ENCODE data around the gene PRR12. TPM values are rescaled to one million over a fixed set of nuclear protein-coding genes. Genes with fewer than 3 reads are reported as not detected.

Gene PRR12
- total RNA-seq, 1 experiment from 2014 or later: 22.9 TPM

DNA sequence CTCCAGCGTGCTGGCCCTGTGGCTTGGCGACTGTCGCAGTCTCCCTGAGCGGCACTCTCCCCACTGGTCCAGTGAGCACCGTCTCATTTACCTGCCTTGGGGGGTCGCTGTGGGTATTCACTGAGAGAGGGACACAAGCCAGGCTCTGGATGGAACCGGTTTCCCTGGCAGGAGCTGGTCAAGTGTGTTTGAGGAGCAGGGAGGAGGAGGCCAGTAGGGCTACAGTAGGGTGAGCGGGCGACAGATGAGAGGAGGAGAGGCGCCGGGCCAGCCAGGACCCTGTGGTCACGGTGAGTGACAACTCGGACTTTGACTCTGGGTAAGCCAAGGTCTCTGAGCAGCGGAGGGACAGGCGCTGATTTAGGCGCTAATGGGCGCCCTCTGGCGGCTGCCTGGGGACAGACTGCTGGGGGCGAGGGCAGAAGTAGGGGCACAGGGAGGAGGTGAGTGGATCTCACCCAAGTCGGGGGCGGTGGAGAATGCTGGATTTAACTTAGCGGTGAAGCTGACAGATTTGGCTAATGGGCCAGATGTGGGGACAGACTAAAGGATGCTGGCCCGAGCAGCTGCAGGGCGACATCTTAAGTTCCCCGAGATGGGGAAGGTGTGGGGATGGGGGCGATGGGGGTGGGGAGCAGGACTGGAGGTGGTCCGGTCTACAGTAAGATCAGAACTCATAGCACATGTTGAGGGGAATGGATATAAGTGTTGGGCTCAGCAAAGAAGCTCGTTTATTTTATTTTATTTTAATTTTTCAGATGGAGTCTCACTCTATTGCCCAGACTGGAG, 81.3 kb downstream of the PRR12 start:
- ChIA-PET POLR2A (no interaction called here), CTCF (interaction anchor here (1.0 kb wide), 1 partner anchor 9 kb away, joined by 6 read pairs; no protein-coding TSS in a partner anchor)
- 0 out of 2 replicates have a peak overlapping the region, but pooled peaks have one; percentile 23 for H3K27ac ChIP-seq (ENCODE audit: low read length)
- no peak for DNase-seq (ENCODE audit: low read depth, low spot score)
- TF ChIP-seq, protein P1, sequence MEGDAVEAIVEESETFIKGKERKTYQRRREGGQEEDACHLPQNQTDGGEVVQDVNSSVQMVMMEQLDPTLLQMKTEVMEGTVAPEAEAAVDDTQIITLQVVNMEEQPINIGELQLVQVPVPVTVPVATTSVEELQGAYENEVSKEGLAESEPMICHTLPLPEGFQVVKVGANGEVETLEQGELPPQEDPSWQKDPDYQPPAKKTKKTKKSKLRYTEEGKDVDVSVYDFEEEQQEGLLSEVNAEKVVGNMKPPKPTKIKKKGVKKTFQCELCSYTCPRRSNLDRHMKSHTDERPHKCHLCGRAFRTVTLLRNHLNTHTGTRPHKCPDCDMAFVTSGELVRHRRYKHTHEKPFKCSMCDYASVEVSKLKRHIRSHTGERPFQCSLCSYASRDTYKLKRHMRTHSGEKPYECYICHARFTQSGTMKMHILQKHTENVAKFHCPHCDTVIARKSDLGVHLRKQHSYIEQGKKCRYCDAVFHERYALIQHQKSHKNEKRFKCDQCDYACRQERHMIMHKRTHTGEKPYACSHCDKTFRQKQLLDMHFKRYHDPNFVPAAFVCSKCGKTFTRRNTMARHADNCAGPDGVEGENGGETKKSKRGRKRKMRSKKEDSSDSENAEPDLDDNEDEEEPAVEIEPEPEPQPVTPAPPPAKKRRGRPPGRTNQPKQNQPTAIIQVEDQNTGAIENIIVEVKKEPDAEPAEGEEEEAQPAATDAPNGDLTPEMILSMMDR (IDR thresholded peaks at IDR 0.05): peak; percentile 93
- no peak for TF ChIP-seq SIN3A (IDR thresholded peaks at IDR 0.05; ENCODE audit: borderline replicate concordance, insufficient read depth, low read depth, low read length)
- no TSS peak for BruUV-seq (replicated peaks)
- no peaks in the 10 kb centered on the region for H3K9me3 ChIP-seq (ENCODE audit: control insufficient read depth, insufficient read depth, low read depth, low read length)
- no peaks in the 10 kb centered on the region for H3K27me3 ChIP-seq (ENCODE audit: control insufficient read depth, insufficient read depth, low read length)
- in situ Hi-C loops (cut with HindIII; ENCODE audit: low pct_unique_long_range_greater_than_20kb, low sequenced_read_pairs) (no loop called here), intact Hi-C loops (cut with micrococcal nuclease; ENCODE audit: unreplicated experiment) (no loop called here)
- H3K4me1 ChIP-seq (ENCODE audit: control insufficient read depth, insufficient read depth, low read length): peaks cover 4% of the 10 kb centered on the region; the same call in 1 of the 2 replicates
- ATAC-seq: peak; percentile 40
- H3K36me3 ChIP-seq (ENCODE audit: control insufficient read depth, insufficient read depth, low read length): no peaks in the 10 kb centered on the region; the same call in 1 of the 2 replicates
- H3K4me3 ChIP-seq (ENCODE audit: low read depth in 2 of 2, low read length in 2 of 2): no peak overlapping the region

Other genes with a start within 250 kb of the PRR12 start
- 31.9 TPM for gene TEAD2, start 228.8 kb upstream of the PRR12 start, total RNA-seq (2021; ENCODE audit: unreplicated experiment)
- 0.95 TPM for gene DKKL1, start 227.3 kb upstream of the PRR12 start, total RNA-seq (2021; ENCODE audit: unreplicated experiment)
- not detected for gene KASH5, start 202.9 kb upstream of the PRR12 start, total RNA-seq (2021; ENCODE audit: unreplicated experiment)
- gene PTH2, start 167.7 kb upstream of the PRR12 start, total RNA-seq (2021; ENCODE audit: unreplicated experiment): not detected
- gene GFY, start 165.8 kb upstream of the PRR12 start, total RNA-seq (2021; ENCODE audit: unreplicated experiment): not detected
- gene SLC17A7, start 149.7 kb upstream of the PRR12 start, total RNA-seq (2021; ENCODE audit: unreplicated experiment): 1.2 TPM
- 78.5 TPM for gene PIH1D1, start 139.4 kb upstream of the PRR12 start, total RNA-seq (2021; ENCODE audit: unreplicated experiment)
- gene ALDH16A1, start 138.0 kb upstream of the PRR12 start, total RNA-seq (2021; ENCODE audit: unreplicated experiment): 19.6 TPM
- 1.5 TPM for gene FLT3LG, start 117.0 kb upstream of the PRR12 start, total RNA-seq (2021; ENCODE audit: unreplicated experiment)
- 1,196 TPM for gene RPL13A, start 103.6 kb upstream of the PRR12 start, total RNA-seq (2021; ENCODE audit: unreplicated experiment)
- gene RPS11, start 94.7 kb upstream of the PRR12 start, total RNA-seq (2021; ENCODE audit: unreplicated experiment): 956 TPM
- gene FCGRT, start 78.5 kb upstream of the PRR12 start, total RNA-seq (2021; ENCODE audit: unreplicated experiment): 16.7 TPM
- 3.0 TPM for gene RCN3, start 63.2 kb upstream of the PRR12 start, total RNA-seq (2021; ENCODE audit: unreplicated experiment)
- gene NOSIP, start 10.6 kb upstream of the PRR12 start, total RNA-seq (2021; ENCODE audit: unreplicated experiment): 66.1 TPM
- gene PRRG2, start 9.9 kb upstream of the PRR12 start, total RNA-seq (2021; ENCODE audit: unreplicated experiment): 0.64 TPM
- gene RRAS, start 49.0 kb downstream of the PRR12 start, total RNA-seq (2021; ENCODE audit: unreplicated experiment): 64.4 TPM
- gene SCAF1, start 51.0 kb downstream of the PRR12 start, total RNA-seq (2021; ENCODE audit: unreplicated experiment): 77.4 TPM
- 109 TPM for gene IRF3, start 74.7 kb downstream of the PRR12 start, total RNA-seq (2021; ENCODE audit: unreplicated experiment)
- gene BCL2L12, start 74.8 kb downstream of the PRR12 start, total RNA-seq (2021; ENCODE audit: unreplicated experiment): 69.6 TPM
- 219 TPM for gene PRMT1, start 86.1 kb downstream of the PRR12 start, total RNA-seq (2021; ENCODE audit: unreplicated experiment)
- 4.7 TPM for gene ADM5, start 98.4 kb downstream of the PRR12 start, total RNA-seq (2021; ENCODE audit: unreplicated experiment)
- gene CPT1C, start 99.9 kb downstream of the PRR12 start, total RNA-seq (2021; ENCODE audit: unreplicated experiment): 0.23 TPM
- gene TSKS, start 172.1 kb downstream of the PRR12 start, total RNA-seq (2021; ENCODE audit: unreplicated experiment): not detected
- 72.1 TPM for gene AP2A1, start 175.8 kb downstream of the PRR12 start, total RNA-seq (2021; ENCODE audit: unreplicated experiment)
- 13.9 TPM for gene FUZ, start 222.1 kb downstream of the PRR12 start, total RNA-seq (2021; ENCODE audit: unreplicated experiment)
- 52.4 TPM for gene MED25, start 227.1 kb downstream of the PRR12 start, total RNA-seq (2021; ENCODE audit: unreplicated experiment)